Measurements from ENCODE around the gene NAP1L1.

DNA sequence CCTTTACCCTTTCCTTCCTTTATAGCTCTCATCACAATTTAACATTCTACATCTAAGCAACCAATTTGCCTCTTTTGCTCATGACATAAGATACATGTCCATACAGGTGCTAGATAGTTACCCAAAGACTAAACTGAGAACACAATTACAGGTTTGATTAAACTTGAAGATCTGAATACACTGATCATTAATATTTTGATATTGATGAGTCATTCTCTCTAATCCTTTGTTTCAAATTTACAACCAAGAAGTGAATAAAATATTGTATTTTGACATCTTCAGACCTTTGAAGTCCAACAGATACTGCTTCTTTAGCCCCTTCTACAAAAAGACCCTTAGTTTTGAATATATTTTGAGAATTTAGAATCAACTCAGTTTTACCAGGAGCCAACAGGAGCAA, 2.6 kb downstream of the NAP1L1 start:
- TF ChIP-seq POLR2AphosphoS5 (IDR thresholded peaks at IDR 0.05) (no peak), POLR2A (IDR thresholded peaks at IDR 0.05; ENCODE audit: low read depth) (no peak)
- TF ChIP-seq, protein P1, sequence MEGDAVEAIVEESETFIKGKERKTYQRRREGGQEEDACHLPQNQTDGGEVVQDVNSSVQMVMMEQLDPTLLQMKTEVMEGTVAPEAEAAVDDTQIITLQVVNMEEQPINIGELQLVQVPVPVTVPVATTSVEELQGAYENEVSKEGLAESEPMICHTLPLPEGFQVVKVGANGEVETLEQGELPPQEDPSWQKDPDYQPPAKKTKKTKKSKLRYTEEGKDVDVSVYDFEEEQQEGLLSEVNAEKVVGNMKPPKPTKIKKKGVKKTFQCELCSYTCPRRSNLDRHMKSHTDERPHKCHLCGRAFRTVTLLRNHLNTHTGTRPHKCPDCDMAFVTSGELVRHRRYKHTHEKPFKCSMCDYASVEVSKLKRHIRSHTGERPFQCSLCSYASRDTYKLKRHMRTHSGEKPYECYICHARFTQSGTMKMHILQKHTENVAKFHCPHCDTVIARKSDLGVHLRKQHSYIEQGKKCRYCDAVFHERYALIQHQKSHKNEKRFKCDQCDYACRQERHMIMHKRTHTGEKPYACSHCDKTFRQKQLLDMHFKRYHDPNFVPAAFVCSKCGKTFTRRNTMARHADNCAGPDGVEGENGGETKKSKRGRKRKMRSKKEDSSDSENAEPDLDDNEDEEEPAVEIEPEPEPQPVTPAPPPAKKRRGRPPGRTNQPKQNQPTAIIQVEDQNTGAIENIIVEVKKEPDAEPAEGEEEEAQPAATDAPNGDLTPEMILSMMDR (IDR thresholded peaks at IDR 0.05), result no peak

All from esophagus muscularis mucosa (tissue), 3 donors.